GM13977 (cell line): ENCODE measurements around the gene TCERG1.
"Not testable (repeated sequence)": the region's sequence is repeated elsewhere in the genome, so short reads cannot be mapped to it uniquely, and the experiment has no call there.

ENCODE experiments used
- DNase-seq: peaks from one replicate; pipeline ENCODE4 v3.0.0; 2012; ENCODE audit warnings: low spot score
- in situ Hi-C: fragments of 300-500 bp; cut with MboI; formaldehyde crosslinking; loops from one replicate; pipeline ENCODE4 v1.12.0; 2022; ENCODE audit warnings: low sequenced_read_pairs, low pct_unique_long_range_greater_than_20kb, mixed read lengths, inconsistent platforms; ENCODE audit not compliant: unreplicated experiment
- TF ChIP-seq, protein P1 (sequence below): IDR thresholded peaks from 2 replicates; pipeline ENCODE4 v1.5.1; 2012; ENCODE audit warnings: mild to moderate bottlenecking, control low read depth; ENCODE audit not compliant: insufficient read depth; ENCODE audit errors: extremely low read depth, missing control alignments

TCERG1 gene

DNA sequence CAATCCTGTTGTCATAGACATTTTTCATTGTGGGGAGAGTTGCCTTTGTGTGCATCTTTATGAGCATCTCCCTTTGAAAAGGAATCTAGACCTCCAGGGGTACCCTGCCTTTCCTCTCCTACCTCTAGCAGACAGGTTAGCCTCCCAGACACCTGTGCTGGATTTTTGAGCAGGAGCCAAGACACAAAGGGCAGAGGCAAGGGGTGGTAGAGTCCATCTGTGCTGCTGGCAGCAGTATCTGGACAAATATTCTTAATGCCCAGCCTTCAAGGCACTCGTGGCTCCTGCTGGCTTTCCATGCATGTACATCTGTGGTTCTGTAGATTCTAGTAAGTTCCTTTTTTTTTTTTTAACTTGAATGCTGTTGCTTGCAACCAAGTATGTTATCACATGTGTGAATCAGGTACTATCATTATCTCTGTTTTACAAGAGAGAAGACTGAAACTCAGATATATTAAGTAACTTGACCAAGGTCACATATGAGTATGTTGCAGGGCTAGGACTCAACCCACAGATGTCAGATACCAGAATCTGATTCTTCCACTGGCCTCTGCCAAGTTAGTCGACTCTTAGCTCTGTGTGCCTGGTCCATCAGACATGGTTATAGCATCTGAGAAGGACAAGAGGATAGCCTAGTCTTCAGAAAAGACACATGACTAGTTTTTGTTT lies 101.8 kb downstream of the TCERG1 start:
- TF ChIP-seq, protein P1, sequence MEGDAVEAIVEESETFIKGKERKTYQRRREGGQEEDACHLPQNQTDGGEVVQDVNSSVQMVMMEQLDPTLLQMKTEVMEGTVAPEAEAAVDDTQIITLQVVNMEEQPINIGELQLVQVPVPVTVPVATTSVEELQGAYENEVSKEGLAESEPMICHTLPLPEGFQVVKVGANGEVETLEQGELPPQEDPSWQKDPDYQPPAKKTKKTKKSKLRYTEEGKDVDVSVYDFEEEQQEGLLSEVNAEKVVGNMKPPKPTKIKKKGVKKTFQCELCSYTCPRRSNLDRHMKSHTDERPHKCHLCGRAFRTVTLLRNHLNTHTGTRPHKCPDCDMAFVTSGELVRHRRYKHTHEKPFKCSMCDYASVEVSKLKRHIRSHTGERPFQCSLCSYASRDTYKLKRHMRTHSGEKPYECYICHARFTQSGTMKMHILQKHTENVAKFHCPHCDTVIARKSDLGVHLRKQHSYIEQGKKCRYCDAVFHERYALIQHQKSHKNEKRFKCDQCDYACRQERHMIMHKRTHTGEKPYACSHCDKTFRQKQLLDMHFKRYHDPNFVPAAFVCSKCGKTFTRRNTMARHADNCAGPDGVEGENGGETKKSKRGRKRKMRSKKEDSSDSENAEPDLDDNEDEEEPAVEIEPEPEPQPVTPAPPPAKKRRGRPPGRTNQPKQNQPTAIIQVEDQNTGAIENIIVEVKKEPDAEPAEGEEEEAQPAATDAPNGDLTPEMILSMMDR = no peak
- no peak for DNase-seq
- in situ Hi-C loops = loop anchor here (10.0 to 25.0 kb wide), 2 partner anchors 416 to 638 kb away; no protein-coding TSS in a partner anchor

DNA sequence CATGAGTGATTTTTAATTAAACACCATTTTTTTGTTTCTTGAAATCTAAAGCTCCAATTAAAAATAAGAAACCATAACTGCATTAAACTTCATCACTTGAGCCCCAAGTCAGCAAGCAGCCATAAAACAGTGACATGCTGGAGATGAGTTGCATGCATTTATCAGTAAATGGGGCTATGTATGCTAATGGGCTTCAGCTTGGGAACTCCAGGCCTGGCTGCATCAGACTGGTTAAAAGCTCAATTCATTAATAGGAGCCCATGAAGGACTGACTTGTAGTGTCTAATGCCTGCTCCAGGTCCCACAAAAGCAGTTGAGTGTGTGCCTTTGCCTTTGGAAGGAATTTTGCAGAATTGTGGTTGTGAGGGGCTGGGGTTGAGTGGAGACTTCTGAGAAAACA lies 102.5 kb downstream of the TCERG1 start:
- TF ChIP-seq, protein P1 = no peak
- in situ Hi-C loops = loop anchor here (10.0 to 25.0 kb wide), 2 partner anchors 415 to 638 kb away; no protein-coding TSS in a partner anchor
- DNase-seq = no peak

DNA sequence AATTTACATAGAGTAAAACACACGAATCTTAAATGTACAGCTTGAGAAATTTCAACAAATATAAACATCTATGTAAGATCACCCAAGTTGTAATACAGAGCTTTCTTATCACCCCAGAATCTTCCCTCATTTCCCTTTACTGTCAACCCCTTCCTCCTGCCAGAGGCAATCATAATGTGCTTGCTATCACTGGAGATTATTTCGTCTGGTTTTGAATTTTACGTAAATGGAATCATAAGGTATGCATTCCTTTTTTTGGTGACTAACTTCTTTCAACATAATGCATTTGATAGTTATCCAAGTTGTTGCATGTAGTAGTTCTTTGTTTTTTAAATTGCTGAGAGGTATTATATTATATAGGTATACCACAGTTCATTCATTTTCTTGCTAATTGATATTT lies 106.3 kb downstream of the TCERG1 start:
- in situ Hi-C loops = no loop called here
- no peak for DNase-seq
- TF ChIP-seq, protein P1 = no peak

DNA sequence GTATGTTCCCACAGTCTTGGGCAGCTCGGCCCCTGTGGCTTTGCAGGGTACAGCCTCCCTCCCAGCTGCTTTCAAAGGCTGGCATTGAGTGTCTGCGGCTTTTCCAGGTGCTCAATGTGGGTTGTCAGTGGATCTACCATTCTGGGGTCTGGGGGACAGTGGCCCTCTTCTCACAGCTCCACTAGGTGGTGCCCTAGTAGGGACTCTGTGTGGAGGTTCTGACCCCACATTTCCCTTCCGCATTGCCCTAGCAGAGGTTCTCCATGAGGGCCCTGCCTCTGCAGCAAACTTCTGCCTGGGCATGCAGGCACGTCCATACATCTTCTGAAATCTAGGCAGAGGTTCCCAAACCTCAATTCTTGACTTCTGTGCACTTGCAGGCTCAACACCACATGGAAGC lies 109.8 kb downstream of the TCERG1 start:
- DNase-seq, in situ Hi-C loops: not testable (repeated sequence)
- TF ChIP-seq, protein P1 = peak; percentile 25

DNA sequence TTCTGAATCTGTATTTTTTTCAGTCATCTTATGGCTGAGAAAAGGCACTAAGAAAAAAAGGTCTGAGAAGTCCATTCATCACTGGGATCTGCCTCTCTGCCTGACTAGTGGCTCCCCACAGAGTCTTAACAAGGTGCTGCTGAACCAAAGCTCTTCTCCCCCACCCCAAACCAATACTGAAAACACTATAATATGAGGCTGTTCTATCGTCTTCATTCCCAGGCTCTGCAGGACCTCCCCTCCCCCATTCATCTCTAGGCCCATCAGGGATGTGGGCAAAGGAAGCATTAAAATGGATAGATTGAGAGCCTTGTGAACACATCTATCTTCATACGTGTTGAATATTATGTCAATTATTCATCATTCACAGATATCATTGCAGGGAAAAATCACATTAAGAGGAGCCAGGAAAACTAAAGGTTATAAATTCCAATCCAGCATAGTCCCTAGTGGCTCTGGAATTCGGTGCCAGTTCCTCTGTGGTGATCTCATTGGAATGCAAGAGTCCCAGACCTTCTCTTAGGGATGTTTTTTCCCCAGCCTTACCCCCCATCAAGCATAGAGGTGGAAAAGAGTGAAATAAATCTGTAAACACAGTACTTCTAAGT lies 113.2 kb downstream of the TCERG1 start:
- no peak for DNase-seq
- in situ Hi-C loops = no loop called here

More for the DNA sequence above, 113.2 kb downstream of the TCERG1 start:
- TF ChIP-seq, protein P1 = no peak
